ENCODE data around the gene ALAS1. TPM values are rescaled to one million over a fixed set of nuclear protein-coding genes. Genes with fewer than 3 reads are reported as not detected.

Gene ALAS1
- 24.8 and 26.4 TPM in 2 replicates for total RNA-seq

DNA sequence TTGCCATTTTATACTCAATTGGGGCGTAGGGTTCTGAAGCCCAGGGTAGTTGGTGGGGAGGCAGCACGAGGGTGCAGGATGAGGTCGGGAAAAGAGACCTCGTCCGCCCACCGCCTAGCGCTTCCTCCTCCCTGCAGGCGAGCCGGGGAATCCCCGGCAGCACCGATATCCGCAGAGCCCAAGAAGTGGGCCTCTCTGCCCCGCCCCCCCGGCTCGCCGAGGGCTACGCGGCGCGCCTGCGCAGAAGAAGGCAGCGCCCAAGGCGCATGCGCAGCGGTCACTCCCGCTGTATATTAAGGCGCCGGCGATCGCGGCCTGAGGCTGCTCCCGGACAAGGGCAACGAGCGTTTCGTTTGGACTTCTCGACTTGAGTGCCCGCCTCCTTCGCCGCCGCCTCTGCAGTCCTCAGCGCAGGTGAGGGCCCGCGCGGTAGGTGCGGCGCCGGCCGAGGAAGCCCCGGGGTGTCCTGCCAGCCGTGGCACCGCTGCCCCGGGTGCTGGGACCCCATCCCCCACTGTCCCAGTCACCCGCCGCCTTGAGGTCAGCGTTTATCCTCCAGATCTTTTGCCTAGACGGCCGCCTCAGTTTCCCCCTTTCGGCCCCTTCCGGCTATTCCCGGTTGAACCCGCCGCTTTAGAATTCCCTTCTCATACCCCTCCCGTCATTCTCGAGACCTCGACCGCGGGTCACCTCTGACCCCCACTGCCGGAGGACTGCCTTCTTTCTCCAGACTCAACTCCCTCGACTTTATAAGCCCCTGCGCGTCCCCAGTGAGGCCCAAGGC is at the start of gene ALAS1:
ALAS1 (plus strand) TSS at position 319 of the 784 bp plus-strand sequence. CDS start 1,082 bp downstream, outside the sequence.

DNA sequence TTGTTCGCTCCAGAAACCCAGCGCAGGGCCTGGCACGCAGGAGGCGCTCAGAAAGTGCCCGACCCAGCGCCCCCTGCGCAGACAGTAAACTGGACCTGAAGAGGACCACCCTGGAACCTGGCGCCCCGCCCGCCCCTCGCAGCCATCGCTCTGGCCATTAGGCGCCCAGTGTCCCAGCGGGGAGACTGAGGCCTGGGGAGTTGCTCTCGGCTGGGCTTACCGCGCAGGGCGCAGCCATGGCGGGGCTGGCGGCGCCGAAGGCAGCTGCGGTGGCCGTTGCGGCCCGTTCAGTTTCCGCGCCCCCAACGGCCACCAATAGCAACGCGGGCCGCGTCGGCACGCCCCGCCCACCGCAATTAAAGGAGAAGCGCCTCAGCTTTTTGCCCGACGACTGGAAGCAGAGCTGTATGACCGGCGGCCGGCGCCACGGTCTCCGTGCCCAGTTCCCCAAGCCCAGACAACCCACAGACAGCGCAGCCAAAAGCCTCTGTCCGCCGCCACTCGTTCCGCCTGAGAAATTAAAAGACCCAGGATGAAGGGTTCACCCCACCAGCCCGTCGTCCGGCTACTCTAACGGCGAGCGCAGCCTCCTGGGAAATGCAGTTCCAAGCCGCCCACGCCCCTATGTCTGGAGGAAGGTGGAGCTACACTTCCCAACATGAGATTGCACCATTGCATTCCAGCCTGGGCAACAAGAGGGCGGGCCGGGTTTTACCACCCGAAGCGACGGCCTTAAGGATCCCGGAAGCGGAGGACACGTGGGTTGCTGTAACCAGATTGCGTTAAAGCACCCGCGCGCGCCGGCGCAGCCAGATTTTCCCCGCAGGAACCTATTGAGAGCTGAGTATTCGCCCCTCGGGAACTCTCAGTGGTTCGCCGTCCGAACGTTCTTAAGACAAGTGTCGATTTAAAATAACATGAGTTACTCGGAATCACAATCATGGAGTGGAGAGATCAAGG is 43.5 kb upstream of the ALAS1 start, which contains the start of gene POC1A:
POC1A (minus strand) TSS at position 289 of the 960 bp plus-strand sequence; CDS start at position 238, 51 bp downstream.

DNA sequence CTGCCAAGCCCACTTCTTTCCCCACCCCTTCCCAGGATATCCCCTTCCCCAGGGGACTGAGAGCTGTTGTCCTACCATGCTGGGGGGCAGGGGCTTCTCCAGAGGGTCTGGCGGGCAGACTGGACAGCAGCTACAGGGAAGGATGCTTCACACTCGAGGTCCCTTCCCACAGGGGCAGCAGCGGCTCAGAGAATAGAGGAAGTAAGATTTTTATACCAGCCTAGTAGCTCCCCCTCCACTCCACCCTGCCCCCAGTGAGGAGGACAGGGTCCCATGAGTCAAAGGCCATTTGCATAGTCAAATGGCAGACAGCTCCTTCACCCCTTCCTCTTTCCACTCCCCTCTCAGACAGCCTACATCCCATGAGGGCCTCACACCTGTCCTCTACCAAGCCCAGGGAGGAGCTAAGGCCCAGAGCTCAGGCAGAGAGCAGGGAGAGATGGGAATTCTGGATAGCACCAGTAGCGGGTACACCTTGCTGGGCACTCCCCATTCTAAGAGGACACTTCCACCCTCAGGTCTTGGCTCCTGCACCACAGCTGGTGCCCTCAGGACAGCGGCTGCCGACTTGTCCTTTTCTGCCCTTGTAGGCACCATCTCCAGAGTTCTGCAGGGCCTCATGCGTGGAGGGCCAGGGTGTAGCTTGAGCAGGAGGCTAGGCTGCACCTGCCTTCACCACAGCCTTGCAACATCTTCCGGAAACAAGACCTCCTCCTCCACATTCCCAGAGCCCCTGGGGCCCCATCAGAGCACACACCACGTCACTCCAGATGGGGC is 27.7 kb downstream of the ALAS1 start, which contains the start of gene TLR9:
TLR9 (minus strand) TSS at position 194 of the 777 bp plus-strand sequence; CDS start at position 78, 116 bp downstream.

DNA sequence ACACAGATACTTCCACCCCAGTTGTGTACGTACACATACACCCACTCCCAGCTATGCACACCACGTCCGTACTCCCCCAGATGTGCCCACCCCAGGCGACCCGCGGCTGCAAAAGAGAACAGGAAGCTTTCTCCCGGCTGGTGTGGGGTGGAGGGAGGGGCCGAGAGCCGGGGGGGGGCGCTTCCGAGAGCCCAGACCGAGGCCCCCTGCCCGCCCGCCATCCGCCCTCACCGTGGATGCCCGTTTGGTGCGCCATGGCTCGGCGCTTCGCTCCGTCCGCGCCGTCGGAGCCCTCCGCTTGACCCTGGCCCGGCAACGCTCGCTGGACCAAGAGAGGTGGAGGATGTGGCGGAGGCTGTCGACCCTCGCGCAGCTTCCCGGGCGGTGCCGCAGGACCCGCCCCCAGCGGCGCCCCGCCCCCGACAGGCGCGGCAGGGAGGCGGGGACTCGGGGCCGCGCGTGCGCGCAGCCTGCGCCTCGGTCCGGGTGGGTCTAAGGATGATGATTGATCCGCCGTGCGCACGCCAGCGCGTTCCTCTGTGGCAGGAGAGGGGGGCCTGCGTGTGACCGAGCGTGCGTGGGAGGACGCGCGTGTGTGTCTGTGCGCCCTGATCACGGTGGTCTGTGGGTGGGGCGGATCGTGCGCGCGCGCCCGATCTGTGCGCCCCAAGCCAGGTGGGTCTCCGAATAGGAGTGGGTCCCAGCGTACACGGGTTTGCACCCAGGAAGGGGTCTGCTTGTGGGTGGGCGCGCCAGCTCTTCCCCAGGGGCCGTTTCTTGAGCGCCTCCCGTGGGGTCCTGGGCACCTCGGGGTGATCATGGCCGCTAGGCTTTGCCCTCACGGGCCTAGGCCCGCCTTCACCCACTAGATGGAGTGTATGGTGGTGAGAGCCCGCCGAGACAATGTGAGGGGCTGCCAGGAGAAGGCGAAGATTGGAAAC is 41.1 kb downstream of the ALAS1 start, which contains the start of gene TWF2:
TWF2 (minus strand) TSS at position 398 of the 941 bp plus-strand sequence; CDS start at position 256, 142 bp downstream.

DNA sequence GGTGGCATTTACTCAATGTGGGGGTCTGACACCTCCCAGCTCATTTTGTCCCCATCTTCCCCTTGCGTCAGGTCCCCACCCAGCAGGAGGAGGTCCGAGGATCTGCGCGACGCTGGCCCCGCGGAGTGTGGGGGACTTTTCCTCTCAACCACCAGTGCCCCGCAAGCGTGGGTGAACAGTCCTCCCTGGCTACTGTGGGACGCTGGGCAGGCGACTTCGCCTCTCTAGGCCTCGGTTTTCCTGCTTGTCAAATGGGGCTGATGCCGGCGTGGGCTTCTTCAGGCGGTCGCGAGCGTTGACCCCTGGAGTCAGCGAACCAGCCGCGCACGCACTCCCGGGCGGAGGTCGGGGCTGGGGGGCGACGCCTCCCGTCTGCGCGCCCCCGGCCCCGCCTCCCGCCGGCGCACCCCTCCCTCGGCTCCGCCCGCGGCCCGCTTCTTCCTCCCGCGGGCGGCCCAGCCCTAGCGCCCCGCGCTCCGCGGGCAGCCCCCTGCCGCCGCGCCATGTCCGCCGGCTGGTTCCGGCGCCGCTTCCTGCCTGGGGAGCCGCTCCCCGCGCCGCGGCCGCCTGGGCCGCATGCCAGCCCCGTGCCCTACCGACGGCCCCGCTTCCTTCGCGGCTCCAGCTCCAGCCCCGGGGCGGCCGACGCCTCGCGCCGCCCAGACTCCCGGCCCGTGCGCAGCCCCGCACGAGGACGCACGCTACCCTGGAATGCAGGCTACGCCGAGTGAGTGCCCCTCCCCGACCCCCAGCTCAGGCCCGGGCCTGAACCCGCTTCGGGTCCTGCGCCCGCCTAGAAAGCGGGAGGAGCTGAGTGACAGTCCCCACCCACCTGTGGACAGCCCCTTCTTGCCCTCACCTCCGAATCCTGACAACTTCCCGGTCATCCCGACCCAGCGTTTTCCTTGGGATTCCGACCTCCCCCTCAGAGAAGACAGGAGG is 47.6 kb downstream of the ALAS1 start, which contains the start of gene PPM1M:
PPM1M (plus strand) TSS at position 438 of the 942 bp plus-strand sequence; CDS start at position 504, 66 bp downstream.

Other genes starting within 250 kb of the ALAS1 start
- gene GPR62, start 242.8 kb upstream of the ALAS1 start, total RNA-seq, result 0.17 TPM in 1 of 2 replicates, not detected in the other
- 30.9 and 36.5 TPM in 2 replicates for gene PCBP4, start 230.7 kb upstream of the ALAS1 start, total RNA-seq
- 52.4 and 73.8 TPM in 2 replicates for gene ABHD14B, start 224.1 kb upstream of the ALAS1 start, total RNA-seq
- 30.2 and 43.5 TPM in 2 replicates for gene ABHD14A, start 223.1 kb upstream of the ALAS1 start, total RNA-seq
- 45.4 and 56.4 TPM in 2 replicates for gene ACY1, start 214.6 kb upstream of the ALAS1 start, total RNA-seq
- gene RPL29, start 202.3 kb upstream of the ALAS1 start, total RNA-seq, result 2,355 and 3,402 TPM in 2 replicates
- 7.3 and 10.6 TPM in 2 replicates for gene DUSP7, start 141.6 kb upstream of the ALAS1 start, total RNA-seq
- gene POC1A, start 43.7 kb upstream of the ALAS1 start, total RNA-seq, result 1.2 and 2.2 TPM in 2 replicates
- under 0.01 TPM in 1 of 2 replicates, not detected in the other for gene TLR9, start 27.5 kb downstream of the ALAS1 start, total RNA-seq
- 124 and 138 TPM in 2 replicates for gene TWF2, start 41.0 kb downstream of the ALAS1 start, total RNA-seq
- gene PPM1M, start 47.6 kb downstream of the ALAS1 start, total RNA-seq, result 16.3 and 24.9 TPM in 2 replicates
- 53.6 and 58.0 TPM in 2 replicates for gene WDR82, start 80.5 kb downstream of the ALAS1 start, total RNA-seq
- 5.6 and 11.1 TPM in 2 replicates for gene GLYCTK, start 89.7 kb downstream of the ALAS1 start, total RNA-seq
- gene DNAH1, start 118.2 kb downstream of the ALAS1 start, total RNA-seq, result 1.2 and 5.0 TPM in 2 replicates
- gene BAP1, start 211.8 kb downstream of the ALAS1 start, total RNA-seq, result 44.8 and 57.6 TPM in 2 replicates
- gene PHF7, start 212.5 kb downstream of the ALAS1 start, total RNA-seq, result 1.5 and 5.3 TPM in 2 replicates
- 1.0 TPM in 1 of 2 replicates, not detected in the other for gene SEMA3G, start 246.9 kb downstream of the ALAS1 start, total RNA-seq

Data from pericardium fibroblast (primary cell).